ENCODE results near the gene ITPA. TPM values are rescaled to one million over a fixed set of nuclear protein-coding genes. Genes with fewer than 3 reads are reported as not detected.

Gene ITPA
- total RNA-seq, 1 experiment from 2014 or later: 69.2 TPM

GRCh38 chr20:3166913-3167342 lies 42.4 kb upstream of the ITPA start:
- H4K20me1 ChIP-seq (ENCODE audit: insufficient read depth): no peaks in the 10 kb centered on the region
- H3K27me3 ChIP-seq (ENCODE audit: insufficient read depth, low read depth): no peaks in the 10 kb centered on the region
- no peak overlapping the region for H3K4me3 ChIP-seq
- no peak overlapping the region for H3K4me2 ChIP-seq
- CTCF ChIA-PET: interaction anchor here (0.5 kb wide), 1 partner anchor 151 kb away, joined by 3 read pairs; no protein-coding TSS in a partner anchor
- H3F3A ChIP-seq (ENCODE audit: insufficient read depth, low read depth): no peaks in the 10 kb centered on the region; the same call in 1 of the 2 replicates
- H3K9me2 ChIP-seq (ENCODE audit: insufficient read depth): no peaks in the 10 kb centered on the region
- DNase-seq: no peak
- BruUV-seq (replicated peaks): no TSS peak
- TF ChIP-seq CTCF (conservative IDR thresholded peaks at IDR 0.05) (no peak), EZH2 (IDR thresholded peaks at IDR 0.05; ENCODE audit: low read depth) (no peak)
- no peaks in the 10 kb centered on the region for H3K36me3 ChIP-seq (ENCODE audit: low read depth)
- H3K79me2 ChIP-seq (ENCODE audit: low read depth): no peaks in the 10 kb centered on the region
- intact Hi-C loops (cut with micrococcal nuclease; ENCODE audit: unreplicated experiment): no loop called here
- H3K27ac ChIP-seq: no peak overlapping the region
- H2AFZ ChIP-seq: no peak overlapping the region
- H3K4me1 ChIP-seq (replicated peaks; ENCODE audit: insufficient read depth): no peaks in the 10 kb centered on the region
- H3K9me3 ChIP-seq (ENCODE audit: insufficient read depth, low read depth): no peaks in the 10 kb centered on the region
- POLR2A ChIA-PET (ENCODE audit: unreplicated experiment): interaction anchor here (0.7 kb wide), 1 partner anchor 159 kb away, joined by 3 read pairs; no protein-coding TSS in a partner anchor

GRCh38 chr20:3167738-3168078 lies 41.6 kb upstream of the ITPA start:
- Histone ChIP-seq H4K20me1 (ENCODE audit: insufficient read depth) (no peaks in the 10 kb centered on the region), H3K9me3 (ENCODE audit: insufficient read depth, low read depth) (no peaks in the 10 kb centered on the region), H3K27ac (no peak overlapping the region), H3K4me3 (no peak overlapping the region), H3K9me2 (ENCODE audit: insufficient read depth) (no peaks in the 10 kb centered on the region), H3K79me2 (ENCODE audit: low read depth) (no peaks in the 10 kb centered on the region), H3K4me1 (replicated peaks; ENCODE audit: insufficient read depth) (no peaks in the 10 kb centered on the region), H2AFZ (no peak overlapping the region), H3K27me3 (ENCODE audit: insufficient read depth, low read depth) (no peaks in the 10 kb centered on the region), H3K36me3 (ENCODE audit: low read depth) (no peaks in the 10 kb centered on the region), H3F3A (ENCODE audit: insufficient read depth, low read depth) (peaks cover 3% of the 10 kb centered on the region), H3K4me2 (no peak overlapping the region)
- ChIA-PET POLR2A (ENCODE audit: unreplicated experiment) (interaction anchor here (0.7 kb wide), 1 partner anchor 160 kb away, joined by 3 read pairs; no protein-coding TSS in a partner anchor), CTCF (interaction anchor here (0.5 to 0.6 kb wide), 2 partner anchors 51 to 150 kb away, joined by 3 read pairs; no protein-coding TSS in a partner anchor)
- no peak for DNase-seq
- BruUV-seq (replicated peaks): no TSS peak
- TF ChIP-seq CTCF (conservative IDR thresholded peaks at IDR 0.05): no peak
- no peak for TF ChIP-seq EZH2 (IDR thresholded peaks at IDR 0.05; ENCODE audit: low read depth)
- intact Hi-C loops (cut with micrococcal nuclease; ENCODE audit: unreplicated experiment): no loop called here

GRCh38 chr20:3168079-3168828 lies 41.0 kb upstream of the ITPA start:
- H2AFZ ChIP-seq: no peak overlapping the region
- no peak overlapping the region for H3K27ac ChIP-seq
- H3F3A ChIP-seq (ENCODE audit: insufficient read depth, low read depth): peaks cover 3% of the 10 kb centered on the region
- POLR2A ChIA-PET (ENCODE audit: unreplicated experiment): no interaction called here
- no peaks in the 10 kb centered on the region for H3K9me3 ChIP-seq (ENCODE audit: insufficient read depth, low read depth)
- H3K4me3 ChIP-seq: no peak overlapping the region
- TF ChIP-seq CTCF (conservative IDR thresholded peaks at IDR 0.05) (no peak), EZH2 (IDR thresholded peaks at IDR 0.05; ENCODE audit: low read depth) (no peak)
- no peaks in the 10 kb centered on the region for H3K9me2 ChIP-seq (ENCODE audit: insufficient read depth)
- DNase-seq: peak in 1 of 2 experiments; percentile 56
- no peaks in the 10 kb centered on the region for H3K4me1 ChIP-seq (replicated peaks; ENCODE audit: insufficient read depth)
- CTCF ChIA-PET: interaction anchor here (0.6 kb wide), 1 partner anchor 50 kb away, joined by 3 read pairs; no protein-coding TSS in a partner anchor
- no peaks in the 10 kb centered on the region for H4K20me1 ChIP-seq (ENCODE audit: insufficient read depth)
- peak overlapping the region; percentile 40; the same call in 1 of the 2 replicates for H3K4me2 ChIP-seq
- no peaks in the 10 kb centered on the region for H3K27me3 ChIP-seq (ENCODE audit: insufficient read depth, low read depth)
- intact Hi-C loops (cut with micrococcal nuclease; ENCODE audit: unreplicated experiment): no loop called here
- BruUV-seq (replicated peaks): no TSS peak
- H3K79me2 ChIP-seq (ENCODE audit: low read depth): no peaks in the 10 kb centered on the region
- H3K36me3 ChIP-seq (ENCODE audit: low read depth): no peaks in the 10 kb centered on the region

Data from PC-9 (cell line).